H1 (cell line): Measurements from ENCODE around the gene RPS6KL1.

ENCODE experiments used
- POLR2A ChIP-seq, 2 experiments: IDR thresholded peaks; 1 replicate in 1 of 2; 2 replicates in 1 of 2; pipeline ENCODE4 v1.6.1; 2011; ENCODE audit warnings: low read depth in 2 of 2, low read length in 2 of 2, mild to moderate bottlenecking in 2 of 2; ENCODE audit errors: control extremely low read depth in 1 of 2
- TCF12 ChIP-seq: IDR thresholded peaks from 2 replicates; pipeline ENCODE4 v1.6.1; 2011; ENCODE audit warnings: low read depth, mild to moderate bottlenecking, low read length
- TF ChIP-seq, protein P1 (sequence below), 3 experiments: IDR thresholded peaks; 1 replicate in 2 of 3; 2 replicates in 1 of 3; pipeline versions ENCODE4 v1.5.1 to v1.6.1; 2011; ENCODE audit warnings: low read length in 3 of 3, mild to moderate bottlenecking in 3 of 3, inconsistent platforms in 2 of 3, low read depth in 1 of 3, moderate library complexity in 1 of 3; ENCODE audit not compliant: insufficient read depth in 1 of 3; ENCODE audit errors: control extremely low read depth in 1 of 3

DNA sequence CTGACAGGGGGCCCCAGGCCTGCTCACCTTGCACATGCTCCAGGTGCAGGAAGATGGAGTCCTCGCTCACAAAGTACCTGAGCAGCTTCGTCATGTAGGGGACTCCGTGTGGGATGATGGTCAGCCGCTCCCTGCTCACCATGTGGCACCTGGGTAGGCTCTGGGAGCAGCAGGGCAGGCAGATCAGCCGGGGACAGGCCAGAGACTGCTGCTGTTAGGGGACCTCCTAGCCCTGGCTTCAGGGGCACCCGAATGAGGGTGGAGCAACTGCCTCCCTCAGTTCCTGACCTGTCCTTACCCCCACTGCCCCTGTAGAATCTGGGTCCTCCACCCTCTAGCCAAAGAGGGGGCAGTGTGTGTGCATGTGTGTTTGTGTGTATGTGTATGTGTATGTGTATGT lies 11.8 kb downstream of the RPS6KL1 start:
- TF ChIP-seq TCF12 (no peak), POLR2A (IDR thresholded peaks at IDR 0.05; ENCODE audit: control extremely low read depth in 1 of 2, low read depth in 2 of 2, low read length in 2 of 2) (no peak)
- TF ChIP-seq, protein P1, sequence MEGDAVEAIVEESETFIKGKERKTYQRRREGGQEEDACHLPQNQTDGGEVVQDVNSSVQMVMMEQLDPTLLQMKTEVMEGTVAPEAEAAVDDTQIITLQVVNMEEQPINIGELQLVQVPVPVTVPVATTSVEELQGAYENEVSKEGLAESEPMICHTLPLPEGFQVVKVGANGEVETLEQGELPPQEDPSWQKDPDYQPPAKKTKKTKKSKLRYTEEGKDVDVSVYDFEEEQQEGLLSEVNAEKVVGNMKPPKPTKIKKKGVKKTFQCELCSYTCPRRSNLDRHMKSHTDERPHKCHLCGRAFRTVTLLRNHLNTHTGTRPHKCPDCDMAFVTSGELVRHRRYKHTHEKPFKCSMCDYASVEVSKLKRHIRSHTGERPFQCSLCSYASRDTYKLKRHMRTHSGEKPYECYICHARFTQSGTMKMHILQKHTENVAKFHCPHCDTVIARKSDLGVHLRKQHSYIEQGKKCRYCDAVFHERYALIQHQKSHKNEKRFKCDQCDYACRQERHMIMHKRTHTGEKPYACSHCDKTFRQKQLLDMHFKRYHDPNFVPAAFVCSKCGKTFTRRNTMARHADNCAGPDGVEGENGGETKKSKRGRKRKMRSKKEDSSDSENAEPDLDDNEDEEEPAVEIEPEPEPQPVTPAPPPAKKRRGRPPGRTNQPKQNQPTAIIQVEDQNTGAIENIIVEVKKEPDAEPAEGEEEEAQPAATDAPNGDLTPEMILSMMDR (IDR thresholded peaks at IDR 0.05; ENCODE audit: control extremely low read depth in 1 of 3, insufficient read depth in 1 of 3, low read depth in 1 of 3, low read length in 3 of 3), result no peak
